Measurements from ENCODE around the gene TACC3. TPM values are rescaled to one million over a fixed set of nuclear protein-coding genes. Genes with fewer than 3 reads are reported as not detected.
A peak's percentile ranks its signal among the peaks of the same experiment; 100 is the strongest.

TACC3 gene
- total RNA-seq, 4 donors from 2014 or later, result 19.1 to 138 (median 28.0) TPM

DNA sequence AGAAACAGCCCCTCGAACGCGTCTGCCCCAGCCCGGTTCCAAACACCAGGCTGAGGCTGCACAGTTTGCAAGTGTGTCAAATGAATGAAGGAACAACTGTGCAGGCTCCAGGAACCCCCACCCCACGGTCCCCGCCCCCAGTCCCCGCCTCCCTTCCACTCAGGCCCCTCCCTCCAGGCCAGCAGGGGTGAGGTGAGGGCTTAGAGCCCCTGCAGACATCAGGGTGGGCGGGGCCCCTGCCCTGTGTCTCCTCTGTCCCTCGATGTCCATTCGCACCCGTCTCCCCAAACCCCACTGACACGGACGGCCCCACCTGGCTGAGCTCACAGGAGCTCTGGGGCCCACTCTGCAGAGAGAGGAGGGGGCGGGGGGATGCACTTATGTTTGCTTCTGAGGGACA, 28.5 kb downstream of the TACC3 start:
- Histone ChIP-seq H3K36me3 (no peaks in the 10 kb centered on the region), H3K4me1 (peaks cover 4 to 12% (median 6%) of the 10 kb centered on the region in 4 donors), H3K27me3 (no peaks in the 10 kb centered on the region), H3K27ac (no peak overlapping the region), H3K4me3 (no peak overlapping the region), H3K9me3 (no peaks in the 10 kb centered on the region)
- no peak for DNase-seq
- TF ChIP-seq CTCF (IDR thresholded peaks at IDR 0.05), result no peak
- TF ChIP-seq POLR2A (IDR thresholded peaks at IDR 0.05), result no peak

DNA sequence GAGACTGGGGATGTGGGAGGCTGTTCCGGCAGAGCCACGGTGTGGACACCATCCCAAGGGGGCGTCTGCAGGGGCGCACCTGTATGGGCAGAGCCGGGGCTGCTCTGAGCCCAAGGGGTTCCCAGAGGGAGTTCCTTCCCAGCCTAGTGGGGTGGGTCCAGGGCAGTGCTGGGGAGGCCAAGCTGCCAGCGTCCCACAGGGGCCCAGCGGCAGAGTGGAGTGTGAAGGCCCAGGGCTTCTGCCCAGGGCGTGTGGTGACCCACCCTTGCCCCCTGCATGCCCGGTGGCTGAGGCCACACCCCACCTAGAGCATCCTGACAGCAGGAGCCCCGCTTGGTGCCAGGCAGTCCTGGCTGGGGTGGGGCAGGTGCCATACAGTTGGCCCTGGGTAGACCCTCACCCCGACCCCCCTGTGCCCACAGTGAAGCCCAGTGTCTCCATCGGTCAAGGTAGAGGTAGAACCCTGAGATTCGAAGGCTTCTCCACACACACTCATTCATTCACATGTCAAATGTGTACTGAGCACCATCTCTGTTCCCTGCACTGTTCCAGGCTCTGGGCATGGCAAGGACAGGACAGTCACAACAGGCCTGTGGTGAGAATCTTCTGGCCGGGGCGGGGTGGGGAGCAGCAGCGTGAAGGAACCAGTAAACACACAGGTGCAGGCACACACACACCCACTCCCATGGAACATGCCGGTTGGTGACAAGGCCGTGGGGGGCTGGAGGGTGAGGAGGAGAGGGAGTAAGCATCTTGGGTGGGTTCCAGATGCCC, 29.2 kb downstream of the TACC3 start:
- no peak for DNase-seq
- no peak overlapping the region for H3K27ac ChIP-seq
- H3K4me1 ChIP-seq, result peaks cover 4 to 12% (median 6%) of the 10 kb centered on the region in 4 donors
- no peaks in the 10 kb centered on the region for H3K9me3 ChIP-seq
- no peak overlapping the region for H3K4me3 ChIP-seq
- no peaks in the 10 kb centered on the region for H3K36me3 ChIP-seq
- TF ChIP-seq CTCF (IDR thresholded peaks at IDR 0.05), result no peak
- no peak for TF ChIP-seq POLR2A (IDR thresholded peaks at IDR 0.05)
- H3K27me3 ChIP-seq, result no peaks in the 10 kb centered on the region

DNA sequence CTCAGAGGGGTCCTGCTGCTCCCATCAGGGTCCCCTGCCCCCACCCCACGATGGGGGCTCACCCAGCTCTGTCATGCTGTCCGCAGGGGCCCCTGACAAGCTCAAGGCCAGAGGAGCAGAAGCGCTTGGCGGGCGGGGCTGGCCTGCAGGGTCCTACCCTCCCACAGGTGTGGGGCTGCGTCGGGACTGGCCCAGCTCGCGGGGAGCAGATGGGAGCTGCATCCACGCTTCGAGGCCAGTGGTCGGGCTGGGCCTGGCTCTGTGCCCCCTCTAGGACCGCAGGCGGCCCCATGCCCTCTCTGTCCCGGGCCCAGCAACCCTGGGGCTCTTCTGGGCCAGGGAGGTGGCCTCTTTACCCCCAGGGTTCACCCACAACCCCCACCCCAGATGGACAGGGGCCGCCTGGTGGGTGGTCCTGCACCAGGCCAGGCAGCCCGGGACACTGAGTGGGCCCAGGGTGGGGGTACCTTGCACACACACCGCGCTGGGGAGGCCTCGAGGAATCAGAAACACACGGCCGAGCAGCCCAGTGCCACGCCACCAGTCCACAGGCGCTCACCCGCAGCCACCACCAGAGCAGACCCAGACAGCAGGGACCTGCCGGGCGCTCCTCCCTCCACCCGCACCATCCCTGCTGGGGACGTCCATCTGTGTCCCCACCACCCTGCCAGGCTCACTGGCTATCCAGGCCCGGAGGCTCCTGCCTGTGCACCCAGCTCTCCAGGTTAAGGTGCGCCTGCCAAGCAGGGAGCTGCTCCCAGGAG, 30.0 kb downstream of the TACC3 start:
- Histone ChIP-seq H3K36me3 (no peaks in the 10 kb centered on the region), H3K27me3 (no peaks in the 10 kb centered on the region), H3K27ac (no peak overlapping the region), H3K4me3 (no peak overlapping the region), H3K9me3 (no peaks in the 10 kb centered on the region), H3K4me1 (peaks cover 4 to 12% (median 6%) of the 10 kb centered on the region in 4 donors)
- no peak for DNase-seq
- TF ChIP-seq CTCF (IDR thresholded peaks at IDR 0.05) (no peak), POLR2A (IDR thresholded peaks at IDR 0.05) (no peak)

- Histone ChIP-seq H3K4me3 (no peak overlapping the region), H3K9me3 (no peaks in the 10 kb centered on the region), H3K36me3 (no peaks in the 10 kb centered on the region), H3K27me3 (no peaks in the 10 kb centered on the region), H3K27ac (no peak overlapping the region), H3K4me1 (peaks cover 4 to 12% (median 6%) of the 10 kb centered on the region in 4 donors)
- TF ChIP-seq CTCF (IDR thresholded peaks at IDR 0.05) (no peak), POLR2A (IDR thresholded peaks at IDR 0.05) (no peak)
- no peak for DNase-seq
These were observed 30.6 kb downstream of the TACC3 start for GRCh38 chr4:1751919-1752283.

GRCh38 chr4:1752284-1753041, 31.1 kb downstream of the TACC3 start:
- no peak for DNase-seq
- H3K36me3 ChIP-seq, result no peaks in the 10 kb centered on the region
- TF ChIP-seq POLR2A (IDR thresholded peaks at IDR 0.05), result no peak
- TF ChIP-seq CTCF (IDR thresholded peaks at IDR 0.05), result peak in 1 of 6 experiments; percentile 3
- peak overlapping the region in 1 of 4 donors; percentile 18 for H3K27ac ChIP-seq
- no peaks in the 10 kb centered on the region for H3K9me3 ChIP-seq
- H3K27me3 ChIP-seq, result no peaks in the 10 kb centered on the region
- peaks cover 4 to 12% (median 6%) of the 10 kb centered on the region in 4 donors for H3K4me1 ChIP-seq
- no peak overlapping the region for H3K4me3 ChIP-seq

Data from Peyer's patch (tissue), 4 donors.